Skeletal muscle tissue (tissue), 4 donors: ENCODE data around the gene TEKTIP1. TPM values are rescaled to one million over a fixed set of nuclear protein-coding genes. Genes with fewer than 3 reads are reported as not detected.
A peak's percentile ranks its signal among the peaks of the same experiment; 100 is the strongest.
"Not testable (repeated sequence)": the region's sequence is repeated elsewhere in the genome, so short reads cannot be mapped to it uniquely, and the experiment has no call there.

Source experiments
- H3K27ac ChIP-seq: one replicate; pipeline ENCODE4 v1.7.0; 2013; ENCODE audit warnings: mild to moderate bottlenecking, low read depth, low read length, inconsistent platforms
- H3K27me3 ChIP-seq, 3 donors: one replicate each; pipeline ENCODE4 v1.7.0; 2013; ENCODE audit warnings: low read length in 3 of 3; ENCODE audit not compliant: control insufficient read depth in 3 of 3, insufficient read depth in 3 of 3
- H3K36me3 ChIP-seq, 3 donors: one replicate each; pipeline ENCODE4 v1.7.0; 2013; ENCODE audit warnings: low read length in 3 of 3; ENCODE audit not compliant: control insufficient read depth in 3 of 3, insufficient read depth in 3 of 3
- H3K4me1 ChIP-seq, 3 donors: one replicate each; pipeline ENCODE4 v1.7.0; 2013; ENCODE audit warnings: low read length in 3 of 3, mild to moderate bottlenecking in 3 of 3; ENCODE audit not compliant: control insufficient read depth in 3 of 3, insufficient read depth in 3 of 3
- H3K4me3 ChIP-seq, 3 donors: one replicate each; pipeline ENCODE4 v1.7.0; 2013; ENCODE audit warnings: low read length in 3 of 3
- H3K9ac ChIP-seq, 3 donors: one replicate each; pipeline ENCODE4 v1.7.0; 2013; ENCODE audit warnings: low read length in 3 of 3, mild to moderate bottlenecking in 3 of 3, moderate library complexity in 2 of 3, low read depth in 1 of 3
- H3K9me3 ChIP-seq, 3 donors: one replicate each; pipeline ENCODE4 v1.7.0; 2013; ENCODE audit warnings: low read length in 3 of 3; ENCODE audit not compliant: control insufficient read depth in 3 of 3
- total RNA-seq: library from RNA; depleted of rRNA; stranded (reverse); fragments of >200 nt; gene quantifications from one replicate; pipeline ENCODE4 v1.2.3, GENCODE V29; 2014
- donor health status: Osteomylitis.

Gene TEKTIP1
- total RNA-seq, 1 donor from 2014 or later: not detected

GRCh38 chr19:3507371-3508120 is 31.4 kb upstream of the TEKTIP1 start:
- H3K4me3 ChIP-seq: peak overlapping the region; percentile 75 to 87 (median 84)
- H3K9ac ChIP-seq: peak overlapping the region; percentile 77 to 90 (median 89)
- H3K36me3 ChIP-seq: peaks cover 2 to 8% (median 8%) of the 10 kb centered on the region in 3 donors
- H3K9me3 ChIP-seq: no peaks in the 10 kb centered on the region
- peaks cover 18 to 43% (median 22%) of the 10 kb centered on the region in 3 donors for H3K4me1 ChIP-seq
- H3K27me3 ChIP-seq: no peaks in the 10 kb centered on the region
- peak overlapping the region; percentile 36 for H3K27ac ChIP-seq

DNA sequence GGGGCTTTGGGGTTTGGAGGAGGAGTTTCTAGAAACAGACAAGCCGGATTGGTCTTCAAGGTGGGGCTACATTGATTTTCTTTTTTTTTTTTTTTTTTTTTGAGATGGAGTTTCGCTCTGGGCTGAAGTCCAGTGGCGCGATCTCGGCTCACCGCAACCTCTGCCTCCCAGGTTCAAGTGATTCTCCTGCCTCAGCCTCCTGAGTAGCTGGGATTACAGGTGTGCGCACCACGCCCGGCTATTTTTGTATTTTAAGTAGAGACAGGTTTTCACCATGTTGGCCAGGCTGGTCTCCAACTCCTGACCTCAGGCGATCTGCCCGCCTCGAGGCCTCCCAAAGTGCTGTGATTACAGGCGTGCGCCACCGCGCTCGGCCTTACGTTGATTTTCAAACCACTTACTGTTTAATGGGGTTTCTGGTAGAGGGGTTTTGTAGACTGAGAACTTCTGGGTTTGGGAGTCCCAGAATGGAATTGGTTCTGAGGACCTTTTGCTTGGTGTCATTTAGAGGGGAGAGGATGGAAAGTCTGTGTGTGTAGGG is 30.8 kb upstream of the TEKTIP1 start:
- H3K9ac ChIP-seq, H3K9me3 ChIP-seq, H3K4me3 ChIP-seq, H3K27me3 ChIP-seq, H3K27ac ChIP-seq, H3K36me3 ChIP-seq: not testable (repeated sequence)
- H3K4me1 ChIP-seq: peaks cover 19 to 47% (median 23%) of the 10 kb centered on the region in 3 donors

GRCh38 chr19:3508771-3509535 is 30.0 kb upstream of the TEKTIP1 start:
- Histone ChIP-seq H3K9ac (no peak overlapping the region), H3K4me3 (no peak overlapping the region), H3K4me1 (peaks cover 22 to 55% (median 28%) of the 10 kb centered on the region in 3 donors)

GRCh38 chr19:3509566-3509989 is 29.4 kb upstream of the TEKTIP1 start:
- no peak overlapping the region for H3K27ac ChIP-seq
- peaks cover 24 to 58% (median 28%) of the 10 kb centered on the region in 3 donors for H3K4me1 ChIP-seq
- no peak overlapping the region for H3K4me3 ChIP-seq
- no peak overlapping the region for H3K9ac ChIP-seq
- H3K9me3 ChIP-seq: no peaks in the 10 kb centered on the region
- no peaks in the 10 kb centered on the region for H3K27me3 ChIP-seq
- H3K36me3 ChIP-seq: peaks cover 2 to 8% (median 8%) of the 10 kb centered on the region in 3 donors

More at GRCh38 chr19:3508771-3509535, 30.0 kb upstream of the TEKTIP1 start:
- Histone ChIP-seq H3K27me3 (no peaks in the 10 kb centered on the region), H3K36me3 (peaks cover 2 to 8% (median 8%) of the 10 kb centered on the region in 3 donors), H3K9me3 (no peaks in the 10 kb centered on the region), H3K27ac (no peak overlapping the region)

DNA sequence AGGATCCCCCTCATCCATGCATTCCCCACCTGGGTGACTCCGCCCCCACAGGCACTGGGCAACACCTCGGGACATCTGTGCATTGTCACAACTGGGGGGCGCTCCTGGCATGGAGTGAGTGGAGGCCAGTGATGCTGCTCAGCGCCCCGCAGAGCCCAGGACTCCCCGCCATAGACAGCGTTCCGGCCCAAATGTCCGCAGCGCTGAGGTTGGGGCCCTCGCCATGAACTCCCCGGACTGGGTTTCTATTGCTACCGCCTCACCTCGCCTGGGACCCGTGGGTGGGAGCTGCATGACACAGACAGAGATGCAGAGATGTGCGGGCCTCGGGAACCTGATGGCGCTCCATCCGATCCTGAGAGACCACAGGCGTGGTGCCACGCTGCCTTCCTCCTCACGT is 28.2 kb upstream of the TEKTIP1 start:
- Histone ChIP-seq H3K36me3 (peaks cover 2 to 8% (median 8%) of the 10 kb centered on the region in 3 donors), H3K4me3 (no peak overlapping the region), H3K4me1 (peaks cover 22 to 53% (median 27%) of the 10 kb centered on the region in 3 donors), H3K27me3 (no peaks in the 10 kb centered on the region), H3K27ac (no peak overlapping the region), H3K9ac (no peak overlapping the region), H3K9me3 (no peaks in the 10 kb centered on the region)

DNA sequence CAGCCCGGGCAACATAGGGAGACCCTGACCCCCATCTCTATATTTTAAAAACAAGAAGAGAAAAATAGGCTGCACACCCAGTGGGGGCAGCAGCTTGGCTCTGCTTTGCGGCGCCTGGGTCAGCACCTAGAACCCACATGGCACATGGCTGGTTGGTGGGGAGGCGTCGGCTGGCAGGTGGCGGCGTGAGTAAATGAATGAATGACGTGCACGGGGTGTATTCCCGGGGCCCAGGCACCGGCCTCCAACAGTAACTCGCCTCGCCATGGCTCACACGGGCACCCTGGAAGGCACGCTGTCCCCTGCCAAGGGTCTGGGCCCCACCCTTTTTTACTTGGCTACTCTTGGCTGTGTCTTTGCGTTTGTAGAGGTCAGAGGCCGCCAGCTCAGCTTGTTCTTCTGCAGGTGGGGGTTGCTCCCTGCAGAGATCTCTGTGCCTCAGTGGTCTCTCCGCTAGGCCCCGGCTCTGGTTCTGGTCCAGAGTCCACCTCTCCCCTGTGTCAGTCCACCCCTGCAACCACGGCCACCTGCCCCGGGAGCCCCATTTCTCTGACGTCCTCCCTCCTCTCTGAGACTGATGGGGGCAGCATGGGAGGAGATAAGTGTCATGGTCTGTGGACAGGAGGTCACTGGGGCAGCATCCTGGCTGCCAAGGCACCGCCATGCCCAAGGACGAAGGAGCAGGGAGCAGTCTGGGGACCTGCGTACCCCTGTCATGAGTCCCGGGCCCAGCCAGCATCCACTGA is 27.3 kb upstream of the TEKTIP1 start:
- Histone ChIP-seq H3K4me1 (peaks cover 30 to 61% (median 34%) of the 10 kb centered on the region in 3 donors), H3K36me3 (peaks cover 2 to 8% (median 8%) of the 10 kb centered on the region in 3 donors), H3K27me3 (no peaks in the 10 kb centered on the region), H3K9ac (peak overlapping the region in 1 of 3 donors; percentile 8), H3K9me3 (no peaks in the 10 kb centered on the region), H3K4me3 (no peak overlapping the region), H3K27ac (no peak overlapping the region)

- H3K4me1 ChIP-seq: peaks cover 29 to 56% (median 30%) of the 10 kb centered on the region in 3 donors
- H3K9ac ChIP-seq: peak overlapping the region in 1 of 3 donors; percentile 25
- no peaks in the 10 kb centered on the region for H3K9me3 ChIP-seq
These were observed 26.3 kb upstream of the TEKTIP1 start for GRCh38 chr19:3512562-3513228.

GRCh38 chr19:3513229-3514140 is 25.5 kb upstream of the TEKTIP1 start:
- no peaks in the 10 kb centered on the region for H3K9me3 ChIP-seq
- no peak overlapping the region for H3K4me3 ChIP-seq
- H3K36me3 ChIP-seq: peaks cover 2 to 8% (median 8%) of the 10 kb centered on the region in 3 donors
- peak overlapping the region in 1 of 3 donors; percentile 25 for H3K9ac ChIP-seq
- H3K4me1 ChIP-seq: peaks cover 27 to 54% (median 28%) of the 10 kb centered on the region in 3 donors
- no peak overlapping the region for H3K27ac ChIP-seq
- H3K27me3 ChIP-seq: no peaks in the 10 kb centered on the region

More at GRCh38 chr19:3512562-3513228, 26.3 kb upstream of the TEKTIP1 start:
- H3K27ac ChIP-seq: no peak overlapping the region
- H3K4me3 ChIP-seq: no peak overlapping the region
- H3K36me3 ChIP-seq: peaks cover 2 to 8% (median 8%) of the 10 kb centered on the region in 3 donors
- H3K27me3 ChIP-seq: no peaks in the 10 kb centered on the region
